Vagina (tissue), 2 donors: ENCODE measurements around the gene EML3.

Source experiments
- CTCF ChIP-seq, 3 experiments: fragments of 450-650 bp in 2 of 3; fragments of 200-600 bp in 1 of 3; sonication (generic) in 1 of 3; IDR thresholded peaks; one replicate each; pipeline ENCODE4 v1.5.1; 2017 to 2019; ENCODE audit warnings: antibody characterized with exemption in 3 of 3, mild to moderate bottlenecking in 2 of 3, moderate library complexity in 2 of 3
- POLR2AphosphoS5 ChIP-seq, 2 donors: sonication (generic); formaldehyde crosslinking; IDR thresholded peaks; one replicate each; pipeline ENCODE4 v1.9.0; 2017; ENCODE audit warnings: antibody characterized with exemption in 2 of 2, mild to moderate bottlenecking in 2 of 2, low read depth in 1 of 2; ENCODE audit not compliant: insufficient read depth in 1 of 2

- no peak for TF ChIP-seq CTCF (IDR thresholded peaks at IDR 0.05)
- no peak for TF ChIP-seq POLR2AphosphoS5 (IDR thresholded peaks at IDR 0.05; ENCODE audit: insufficient read depth in 1 of 2, low read depth in 1 of 2)
These were observed 12.7 kb downstream of the EML3 start for GRCh38 chr11:62599901-62600300.
